ENCODE results near the gene TGFB1. TPM values are rescaled to one million over a fixed set of nuclear protein-coding genes. Genes with fewer than 3 reads are reported as not detected.

TGFB1 gene
- polyA plus RNA-seq, 3 donors, result 30.6 to 138 (median 42.2) TPM

- Histone ChIP-seq H3K79me2 (ENCODE audit: insufficient read depth, low read length) (peaks cover 60% of the 10 kb centered on the region), H3K4me3 (replicated peaks in 1 of 3; ENCODE audit: low read depth in 2 of 3, low read length in 3 of 3) (no peak overlapping the region), H3K4me2 (replicated peaks; ENCODE audit: extremely low read depth, low read length, poor library complexity, severe bottlenecking) (no peak overlapping the region), H3K9me3 (replicated peaks in 1 of 2; ENCODE audit: control insufficient read depth in 1 of 2, insufficient read depth in 1 of 2, low read length in 2 of 2) (no peaks in the 10 kb centered on the region), H3K27ac (ENCODE audit: low read depth in 1 of 2, low read length in 2 of 2) (peak overlapping the region in 1 of 2 donors; percentile 77), H3K36me3 (replicated peaks in 1 of 2; ENCODE audit: control insufficient read depth in 1 of 2, insufficient read depth in 2 of 2, low read length in 2 of 2) (peaks cover 99 to 100% of the 10 kb centered on the region in 2 donors), H3K27me3 (ENCODE audit: control insufficient read depth in 2 of 2, insufficient read depth in 2 of 2, low read length in 2 of 2) (no peaks in the 10 kb centered on the region), H3K4me1 (ENCODE audit: control insufficient read depth in 1 of 2, insufficient read depth in 2 of 2, low read length in 2 of 2) (peaks cover 0 to 13% of the 10 kb centered on the region in 2 donors), H2AFZ (ENCODE audit: insufficient read depth, low read depth, low read length, poor library complexity, severe bottlenecking) (no peak overlapping the region), H4K20me1 (ENCODE audit: insufficient read depth, low read length) (peaks cover 97% of the 10 kb centered on the region), H3K9ac (ENCODE audit: insufficient read depth, low read length, poor library complexity, severe bottlenecking) (no peak overlapping the region)
- DNase-seq, result peak in 1 of 3 donors; percentile 39
- H3K4me1 Mint-ChIP-seq, result peaks cover 26% of the 10 kb centered on the region
- H3K9me3 Mint-ChIP-seq, result no peaks in the 10 kb centered on the region
- no peak for TF ChIP-seq CTCF (IDR thresholded peaks at IDR 0.05)
- H3K27ac Mint-ChIP-seq, result peak overlapping the region in 6 of 7 donors; percentile 28 to 81 (median 61)
- WGBS (ENCODE audit: insufficient coverage), result no CpG with 5 or more reads among the region's 2 CpGs
- intact Hi-C loops (cut with micrococcal nuclease), result no loop called here
- H3K27me3 Mint-ChIP-seq (ENCODE audit: low read depth in 3 of 3), result no peaks in the 10 kb centered on the region
- H3K4me3 Mint-ChIP-seq, result no peak overlapping the region
- peaks cover 92 to 98% of the 10 kb centered on the region in 2 donors for H3K36me3 Mint-ChIP-seq
These were observed 57.3 kb downstream of the TGFB1 start for GRCh38 chr19:41296433-41296871.

- Mint-ChIP-seq H3K27me3 (ENCODE audit: low read depth in 3 of 3) (no peaks in the 10 kb centered on the region), H3K36me3 (peaks cover 95 to 98% of the 10 kb centered on the region in 2 donors), H3K4me3 (no peak overlapping the region), H3K27ac (peak overlapping the region in 2 of 7 donors; percentile 81 to 87), H3K9me3 (no peaks in the 10 kb centered on the region), H3K4me1 (peaks cover 23% of the 10 kb centered on the region)
- DNase-seq, result no peak
- Histone ChIP-seq H3K4me3 (replicated peaks in 1 of 3; ENCODE audit: low read depth in 2 of 3, low read length in 3 of 3) (no peak overlapping the region), H3K4me2 (replicated peaks; ENCODE audit: extremely low read depth, low read length, poor library complexity, severe bottlenecking) (no peak overlapping the region), H3K36me3 (replicated peaks in 1 of 2; ENCODE audit: control insufficient read depth in 1 of 2, insufficient read depth in 2 of 2, low read length in 2 of 2) (peaks cover 97 to 100% of the 10 kb centered on the region in 2 donors), H3K9me3 (replicated peaks in 1 of 2; ENCODE audit: control insufficient read depth in 1 of 2, insufficient read depth in 1 of 2, low read length in 2 of 2) (no peaks in the 10 kb centered on the region), H3K27me3 (ENCODE audit: control insufficient read depth in 2 of 2, insufficient read depth in 2 of 2, low read length in 2 of 2) (no peaks in the 10 kb centered on the region), H4K20me1 (ENCODE audit: insufficient read depth, low read length) (peaks cover 95% of the 10 kb centered on the region), H3K79me2 (ENCODE audit: insufficient read depth, low read length) (peaks cover 58% of the 10 kb centered on the region), H3K9ac (ENCODE audit: insufficient read depth, low read length, poor library complexity, severe bottlenecking) (no peak overlapping the region), H3K27ac (ENCODE audit: low read depth in 1 of 2, low read length in 2 of 2) (peak overlapping the region in 1 of 2 donors; percentile 77), H2AFZ (ENCODE audit: insufficient read depth, low read depth, low read length, poor library complexity, severe bottlenecking) (no peak overlapping the region), H3K4me1 (ENCODE audit: control insufficient read depth in 1 of 2, insufficient read depth in 2 of 2, low read length in 2 of 2) (peaks cover 0 to 13% of the 10 kb centered on the region in 2 donors)
- 100% methylated on average over 3 of the region's 6 CpGs for WGBS (ENCODE audit: insufficient coverage)
- TF ChIP-seq CTCF (IDR thresholded peaks at IDR 0.05), result no peak
- intact Hi-C loops (cut with micrococcal nuclease), result no loop called here
These were observed 58.2 kb downstream of the TGFB1 start for GRCh38 chr19:41295499-41295898.
